ENCODE results near the gene DKK3.

The DKK3 gene

DNA sequence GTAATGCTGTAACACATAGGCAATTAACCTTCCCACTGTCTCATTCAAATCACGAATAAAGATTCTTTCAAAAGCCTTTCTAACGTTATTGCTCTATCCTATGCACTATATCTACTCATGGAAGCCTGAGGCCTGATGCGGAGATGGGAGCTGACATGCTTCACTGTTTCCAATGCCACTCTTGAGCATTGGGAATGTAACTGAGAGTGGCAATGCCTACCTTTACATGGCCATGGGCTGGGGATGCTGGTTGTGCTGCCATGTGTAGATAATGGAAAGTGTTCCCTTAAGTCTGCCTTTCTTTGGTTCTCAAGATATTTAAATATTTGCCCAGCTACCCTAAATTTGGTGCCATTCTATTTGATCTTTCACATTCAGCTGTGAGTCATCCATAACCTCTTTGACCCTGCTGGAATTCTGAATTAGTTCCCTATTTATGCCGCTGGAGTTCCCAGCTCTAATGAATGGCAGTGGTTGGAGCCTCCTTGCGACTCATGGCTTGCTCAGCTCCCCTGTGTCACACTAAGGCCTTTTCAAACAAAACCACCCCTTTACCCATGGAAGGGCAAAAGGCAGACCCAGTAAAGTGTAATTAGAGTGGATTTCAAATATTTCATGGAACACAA is 21.4 kb upstream of the DKK3 start:
- DNase-seq (ENCODE audit: low spot score): no peak

DNA sequence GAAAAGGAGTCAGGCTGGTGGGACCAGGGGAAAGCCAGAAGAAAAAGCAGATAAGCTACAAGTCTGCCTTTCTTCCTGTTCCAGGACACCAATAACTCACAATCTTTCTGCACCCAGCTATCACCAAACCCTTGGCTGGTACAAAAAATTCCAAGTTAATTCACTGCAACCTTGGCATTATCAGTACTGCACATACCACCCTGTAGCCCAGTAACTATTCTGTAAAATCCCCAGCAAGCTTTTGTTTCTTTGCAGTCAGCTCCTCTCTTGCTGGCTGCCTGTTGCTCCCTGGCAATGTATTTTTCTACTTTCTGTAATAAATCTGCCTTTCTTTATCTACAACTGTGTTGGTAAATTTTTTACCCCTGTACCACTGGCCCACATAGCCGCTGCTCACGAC is 20.7 kb upstream of the DKK3 start:
- DNase-seq (ENCODE audit: low spot score): no peak

DNA sequence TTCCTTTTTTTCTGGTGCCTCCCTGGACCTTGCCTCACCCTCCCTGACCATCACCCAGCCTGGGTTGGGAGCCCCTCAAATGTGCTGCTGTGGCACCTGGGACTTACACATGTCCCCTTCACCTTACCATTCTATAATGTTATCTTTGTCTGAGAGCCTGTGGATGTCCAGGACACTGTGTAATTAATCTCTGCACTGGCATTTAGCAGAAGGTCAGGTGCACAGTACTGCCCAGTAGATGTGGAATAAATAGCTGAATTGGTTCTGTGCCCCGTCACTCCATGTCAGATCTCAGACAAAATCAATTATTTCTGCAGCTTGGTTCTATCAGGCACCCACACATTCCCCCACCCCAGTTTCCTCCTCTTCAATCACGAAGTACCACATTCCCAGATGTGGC is 19.9 kb upstream of the DKK3 start:
- no peak for DNase-seq (ENCODE audit: low spot score)

DNA sequence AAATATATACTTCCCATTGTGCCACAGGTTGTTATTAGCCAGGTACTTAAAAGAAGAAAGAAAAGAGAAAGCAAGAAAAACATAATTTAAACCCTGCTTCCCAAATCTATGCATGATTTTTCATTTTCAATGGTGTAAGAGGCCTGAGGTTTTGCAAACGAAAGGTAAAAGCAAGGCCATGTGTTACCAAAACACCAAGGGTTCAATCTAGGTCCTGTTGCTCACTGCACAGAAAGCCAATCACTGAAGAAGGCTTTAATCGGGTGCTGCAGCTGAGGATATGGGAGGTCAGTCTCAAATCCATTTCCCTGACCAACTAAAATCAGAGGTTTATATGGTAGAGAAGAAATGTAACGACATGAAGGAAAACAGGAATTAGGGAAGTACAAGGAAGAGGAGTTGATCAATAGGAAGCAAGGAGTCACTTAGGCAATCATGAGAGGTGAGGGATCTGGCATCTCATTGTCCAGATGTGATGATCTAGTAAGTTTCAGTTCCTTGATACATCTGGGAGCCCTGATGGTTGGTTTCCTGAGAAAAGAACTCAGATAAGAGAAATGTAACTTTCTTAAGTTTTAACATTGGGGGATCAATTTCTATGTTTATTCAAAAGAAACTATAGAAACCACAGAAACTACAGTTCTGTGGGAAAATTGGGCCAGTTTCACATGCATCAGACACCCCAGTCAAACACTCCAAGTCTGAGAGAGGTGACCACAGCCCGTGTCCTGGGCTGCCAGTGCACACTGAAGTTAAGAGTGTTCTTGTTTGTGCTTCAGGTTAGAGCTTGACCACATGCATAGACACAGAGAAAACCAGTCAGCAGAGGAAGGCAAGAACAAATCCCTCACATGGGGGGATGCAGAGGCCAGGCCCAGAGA is 18.1 kb upstream of the DKK3 start:
- DNase-seq (ENCODE audit: low spot score): no peak

DNA sequence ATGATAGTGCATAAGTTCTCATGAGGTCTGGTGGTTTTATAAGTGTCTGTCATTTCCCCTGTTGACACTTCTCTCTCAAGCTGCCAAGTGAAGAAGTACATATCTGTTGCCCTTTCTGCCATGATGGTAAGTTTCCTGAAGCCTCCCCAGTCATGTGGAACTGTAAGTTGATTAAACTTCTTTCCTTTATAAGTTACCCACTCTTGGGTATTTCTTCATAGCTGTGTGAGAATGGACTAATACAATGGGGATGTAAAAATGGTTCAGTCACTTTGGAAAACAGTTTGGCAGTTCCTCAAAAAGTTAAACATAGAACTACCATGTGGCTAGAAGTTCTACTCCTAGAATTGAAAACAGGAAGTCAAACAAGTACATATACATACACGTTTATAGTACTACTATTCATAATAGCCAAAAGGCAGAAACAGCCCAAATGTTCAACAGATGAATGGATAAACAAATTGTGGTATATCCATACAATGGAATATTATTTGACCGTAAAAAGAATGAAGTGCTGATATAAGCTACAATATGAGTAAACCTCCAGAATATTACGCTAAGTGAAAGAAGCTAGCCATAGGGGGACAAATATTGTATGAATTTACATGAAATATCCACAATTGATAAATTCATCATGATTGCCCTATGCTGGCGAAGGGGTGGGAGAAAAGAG is 16.0 kb upstream of the DKK3 start:
- DNase-seq (ENCODE audit: low spot score): no peak

DNA sequence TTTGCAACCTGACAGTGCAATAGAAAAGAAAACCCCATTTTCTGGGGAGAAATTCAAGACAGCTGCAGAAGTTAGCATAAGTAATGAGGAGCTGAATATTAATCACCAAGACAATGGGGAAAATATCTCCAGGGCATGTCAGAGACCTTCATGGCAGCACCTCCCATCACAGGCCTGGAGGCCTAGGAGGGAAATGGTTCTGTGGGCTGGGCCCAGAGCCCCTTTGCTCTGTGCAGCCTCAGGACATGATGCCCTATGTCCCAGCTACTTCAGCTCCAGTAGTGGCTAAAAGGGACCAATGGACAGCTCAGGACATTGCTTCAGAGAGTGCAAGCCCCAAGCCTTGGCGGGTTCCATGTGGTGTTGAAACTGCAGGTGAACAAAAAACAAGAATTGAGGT is 14.6 kb upstream of the DKK3 start:
- DNase-seq (ENCODE audit: low spot score): no peak

DNA sequence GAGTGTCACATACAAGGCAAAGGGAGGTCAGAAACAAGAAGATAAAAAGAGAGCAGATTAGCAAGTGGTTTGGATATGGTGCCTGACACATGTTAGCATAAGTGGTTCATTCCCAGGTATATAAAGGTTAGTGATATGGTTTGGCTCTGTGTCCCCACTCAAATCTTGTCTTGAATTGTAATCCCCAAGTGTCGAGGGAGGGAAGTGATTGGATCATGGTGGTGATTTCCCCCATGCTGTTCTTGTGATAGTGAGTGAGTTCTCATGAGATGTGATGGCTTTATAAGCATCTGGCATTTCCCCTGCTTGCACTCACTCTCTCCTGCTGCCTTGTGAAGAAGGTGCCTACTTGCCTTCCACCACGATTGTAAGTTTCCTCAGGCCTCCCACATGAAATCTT is 12.1 kb upstream of the DKK3 start:
- DNase-seq (ENCODE audit: low spot score): no peak

DNA sequence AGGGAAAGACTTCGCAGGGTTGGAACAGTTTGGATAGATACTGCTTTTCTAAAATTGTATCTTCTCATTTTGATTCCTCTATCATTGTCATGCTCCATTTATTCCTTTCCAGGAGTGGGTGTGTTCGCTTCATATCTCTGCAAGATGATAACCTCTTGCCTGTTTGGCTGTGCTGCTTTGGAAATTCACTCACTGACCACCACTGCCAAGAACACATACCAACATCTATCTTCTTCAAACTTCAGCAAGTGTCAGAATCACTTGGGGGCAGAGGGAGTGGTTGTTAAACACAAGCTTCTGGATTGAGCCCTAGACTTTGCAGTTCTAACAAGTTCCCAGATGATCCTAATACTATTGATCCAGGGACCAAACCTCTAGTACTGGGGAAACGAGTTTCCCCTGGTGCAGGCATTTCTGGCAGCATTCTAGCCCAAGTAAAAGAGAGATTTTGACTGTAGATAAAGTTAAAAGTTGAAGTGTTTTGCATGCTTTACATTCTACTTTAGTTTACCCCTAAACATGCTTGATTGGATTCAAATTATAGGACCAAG is 11.5 kb upstream of the DKK3 start:
- DNase-seq (ENCODE audit: low spot score): no peak

DNA sequence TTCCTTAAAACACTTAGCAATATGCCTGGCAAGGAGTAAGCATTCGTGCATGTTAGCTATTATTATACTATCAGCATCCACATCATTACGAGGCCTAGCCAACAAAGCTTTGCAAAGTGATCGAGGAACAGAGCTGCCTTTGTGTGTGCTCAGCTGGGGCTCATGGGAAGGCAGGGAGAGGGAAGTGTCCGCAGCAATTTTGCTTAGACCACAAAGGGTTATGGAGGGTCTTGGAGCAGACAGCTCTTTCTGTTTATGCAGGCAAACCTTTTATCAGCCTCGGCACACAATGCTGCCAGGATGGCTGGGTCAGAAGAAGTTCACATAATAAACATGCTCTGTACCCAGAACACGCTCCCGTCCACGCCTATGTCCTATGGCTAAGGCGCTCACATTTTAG is 10.9 kb upstream of the DKK3 start:
- no peak for DNase-seq (ENCODE audit: low spot score)

DNA sequence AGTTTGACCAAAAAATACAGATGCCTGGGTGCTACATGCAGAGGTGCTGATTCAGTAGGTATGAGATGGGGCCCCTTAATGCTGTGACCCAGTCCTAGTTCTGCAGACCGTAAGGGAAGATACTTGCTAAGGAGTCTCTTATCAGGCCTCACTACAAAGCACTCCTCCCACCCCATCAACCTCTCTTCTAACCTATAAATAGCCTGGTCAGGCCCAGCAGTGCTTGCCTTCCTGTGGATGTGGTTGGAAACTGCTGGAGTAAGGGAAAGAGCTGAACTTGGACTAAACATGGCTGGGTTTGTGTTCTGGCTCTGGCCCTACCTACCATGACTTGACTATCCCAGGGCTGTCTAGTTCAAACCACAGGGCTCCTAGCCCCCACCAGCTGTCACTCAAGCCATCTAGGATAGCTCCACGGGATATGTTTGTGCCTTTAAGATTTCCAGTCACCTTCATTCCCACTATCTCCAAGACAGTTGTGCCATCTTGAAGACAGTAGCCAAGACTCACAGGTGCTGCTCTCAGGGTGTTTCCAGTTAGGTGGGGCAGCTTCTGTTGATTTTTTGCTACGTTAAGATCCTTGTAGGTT is 9.5 kb upstream of the DKK3 start:
- DNase-seq (ENCODE audit: low spot score): no peak

DNA sequence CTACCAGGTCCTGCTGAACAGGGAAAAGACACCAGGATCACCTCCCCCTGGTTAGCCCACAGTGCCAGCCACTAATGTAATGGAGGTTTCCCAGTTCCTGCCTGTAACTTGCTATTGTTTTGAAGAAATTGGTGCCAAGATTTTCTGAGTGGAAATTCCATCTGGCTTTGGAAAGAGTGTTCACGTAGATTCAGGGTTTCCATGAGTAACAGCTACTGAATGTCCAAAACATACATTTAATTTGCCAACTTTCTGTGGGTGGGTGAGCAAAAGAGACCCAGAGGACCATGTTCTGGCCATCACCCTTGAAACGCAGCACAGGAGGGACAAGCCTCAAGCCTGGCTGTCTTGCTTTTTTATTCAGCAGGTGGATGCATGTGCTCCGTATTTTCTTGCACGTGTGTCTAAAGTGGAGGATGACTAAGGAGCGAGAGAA is 8.8 kb upstream of the DKK3 start:
- no peak for DNase-seq (ENCODE audit: low spot score)

DNA sequence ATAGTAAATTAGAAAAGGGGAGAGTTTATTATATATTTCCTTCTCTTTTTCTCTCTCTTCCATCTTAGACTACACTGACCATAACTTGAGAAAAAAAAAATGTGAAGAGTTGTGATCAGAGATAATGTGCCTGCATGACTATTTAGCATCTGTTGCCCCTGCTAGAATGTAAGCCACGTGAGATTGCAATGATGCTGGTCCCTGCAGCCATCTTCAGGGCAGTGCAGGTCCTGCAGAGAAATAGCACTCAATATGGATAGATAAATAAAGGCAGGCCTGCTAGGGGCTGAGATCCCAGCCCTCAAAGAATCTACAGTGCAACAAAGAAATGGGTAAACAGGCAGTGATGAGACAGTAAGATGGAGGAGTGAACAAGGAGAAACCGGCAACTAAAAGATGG is 7.8 kb upstream of the DKK3 start:
- DNase-seq (ENCODE audit: low spot score): no peak

DNA sequence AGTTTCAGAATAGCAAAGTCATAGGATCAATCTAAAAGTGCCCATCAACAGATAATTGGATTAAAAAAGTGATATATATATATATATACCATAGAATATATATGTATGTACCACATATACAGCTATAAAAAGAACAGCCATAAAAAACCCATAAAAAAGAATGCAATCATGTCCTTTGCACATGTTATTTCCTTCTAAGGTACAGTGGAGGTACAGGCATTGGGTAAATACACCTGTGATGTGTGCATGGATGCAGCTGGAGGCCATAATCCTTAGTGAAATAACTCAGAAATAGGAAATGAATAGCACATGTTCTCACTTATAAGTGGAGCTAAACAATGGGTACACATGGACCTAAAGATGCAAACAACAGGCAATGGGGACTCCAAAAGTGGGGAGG is 7.1 kb upstream of the DKK3 start:
- DNase-seq (ENCODE audit: low spot score): no peak

DNA sequence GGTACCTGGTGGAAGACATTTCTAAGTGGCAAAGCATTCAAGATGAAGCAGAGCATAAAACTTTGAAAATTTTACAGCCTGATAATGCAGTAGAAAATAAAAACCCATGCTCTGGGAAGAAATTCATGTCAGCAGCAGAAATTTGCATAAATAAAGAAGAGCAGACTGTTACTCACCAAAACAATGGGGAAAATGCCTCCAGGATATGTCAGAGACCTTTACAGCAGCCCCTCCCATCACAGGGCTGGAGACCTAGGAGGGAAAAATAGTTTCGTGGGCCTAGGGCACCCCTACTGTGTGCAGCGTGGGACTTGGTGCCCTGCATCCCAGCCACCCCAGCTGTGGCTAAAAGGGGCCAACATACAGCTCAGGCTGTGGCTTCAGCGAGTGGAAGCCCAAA is 5.4 kb upstream of the DKK3 start:
- no peak for DNase-seq (ENCODE audit: low spot score)

DNA sequence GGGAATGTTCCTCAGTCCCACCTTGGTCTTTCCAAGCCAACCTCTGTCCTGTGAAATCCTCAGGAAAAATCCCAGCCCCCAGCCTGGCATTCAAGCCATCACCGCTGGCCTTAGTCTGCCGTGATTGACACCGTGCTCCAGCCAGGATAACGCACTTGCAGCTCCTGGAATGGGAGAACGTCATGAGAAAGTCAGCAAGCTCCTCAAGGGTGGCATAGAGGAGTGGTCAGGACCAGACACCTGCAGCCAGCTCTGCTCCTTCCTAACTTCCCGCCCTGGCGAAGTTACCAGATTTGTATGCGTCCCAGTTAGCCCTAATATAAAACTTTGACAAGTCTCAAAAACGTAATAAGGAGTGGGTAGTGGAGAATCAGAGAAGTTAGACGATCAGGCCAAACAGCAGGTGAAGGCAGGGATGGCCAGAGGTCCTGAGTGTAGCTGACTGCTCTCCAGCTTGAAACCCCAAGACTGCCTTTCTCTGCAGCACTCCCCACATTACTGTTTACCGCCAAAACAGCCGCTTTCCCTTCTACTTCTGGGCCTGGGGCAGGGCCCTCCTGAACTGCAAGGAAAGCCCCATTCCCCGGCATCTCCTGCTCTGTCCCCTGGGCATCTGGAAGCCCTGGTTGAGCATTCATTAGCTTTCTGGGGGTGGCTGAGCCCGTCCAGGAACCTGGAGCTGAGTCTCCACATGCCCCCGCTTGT is 1.3 kb upstream of the DKK3 start:
- DNase-seq (ENCODE audit: low spot score): no peak

DNA sequence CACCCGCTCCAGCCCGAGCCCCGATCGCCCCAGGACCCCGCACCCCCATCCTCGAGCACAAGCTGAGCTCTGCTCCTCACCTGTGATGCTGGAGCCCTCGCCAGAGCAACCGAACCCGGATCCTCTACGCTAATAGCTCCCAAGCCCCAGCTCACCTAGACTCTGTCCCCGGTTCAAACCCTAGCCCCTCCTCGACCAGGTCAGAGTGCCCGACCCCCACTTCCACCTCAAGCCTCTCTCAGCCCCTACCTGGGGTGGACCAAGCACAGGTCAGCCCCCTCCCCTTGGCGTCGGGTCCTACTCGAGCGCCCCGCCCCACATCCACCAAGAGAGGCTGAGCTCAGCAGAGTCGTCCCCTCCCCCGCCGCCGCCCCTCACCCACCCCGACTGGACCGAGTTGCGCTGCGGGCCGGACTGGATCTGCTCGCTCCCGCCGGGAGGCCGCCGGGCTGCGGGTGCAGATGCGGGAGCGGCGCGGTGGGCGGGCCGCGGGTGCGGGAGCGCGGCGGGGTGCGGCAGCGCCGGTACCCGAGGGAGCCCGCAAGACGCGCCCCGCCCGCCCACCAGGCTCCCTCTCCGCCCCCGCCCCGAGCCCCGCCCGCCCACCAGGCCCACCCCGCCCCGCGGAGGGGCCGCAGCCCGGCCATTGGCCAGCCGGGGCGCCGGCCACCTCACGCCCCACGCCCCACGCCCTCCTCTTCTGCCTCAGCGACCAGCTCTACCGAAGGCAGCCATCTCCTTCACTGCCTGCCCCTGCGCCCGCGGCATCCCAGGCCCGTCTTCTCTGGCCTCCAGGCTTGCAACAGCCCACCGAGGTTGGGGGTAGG is 577 bp upstream of the DKK3 start:
- peak; percentile 85 for DNase-seq (ENCODE audit: low spot score)

DNA sequence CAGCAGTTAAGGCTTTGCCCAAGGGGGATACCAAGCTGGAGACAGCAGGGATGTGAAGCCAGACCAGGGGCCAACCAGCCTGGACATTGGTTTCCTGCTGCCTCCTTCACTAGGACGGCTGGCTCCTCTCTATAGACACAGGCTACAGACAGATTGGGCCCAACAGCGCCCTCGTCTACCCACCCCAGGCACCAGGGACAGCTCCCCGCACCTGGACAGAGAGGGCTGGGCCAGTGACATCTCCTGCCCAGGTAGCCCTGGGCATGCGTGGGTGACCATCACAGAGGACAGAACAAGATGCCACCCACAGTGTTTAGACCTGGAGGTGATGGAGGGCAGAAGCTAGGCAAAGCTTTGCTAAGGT is 1.2 kb downstream of the DKK3 start:
- no peak for DNase-seq (ENCODE audit: low spot score)

DNA sequence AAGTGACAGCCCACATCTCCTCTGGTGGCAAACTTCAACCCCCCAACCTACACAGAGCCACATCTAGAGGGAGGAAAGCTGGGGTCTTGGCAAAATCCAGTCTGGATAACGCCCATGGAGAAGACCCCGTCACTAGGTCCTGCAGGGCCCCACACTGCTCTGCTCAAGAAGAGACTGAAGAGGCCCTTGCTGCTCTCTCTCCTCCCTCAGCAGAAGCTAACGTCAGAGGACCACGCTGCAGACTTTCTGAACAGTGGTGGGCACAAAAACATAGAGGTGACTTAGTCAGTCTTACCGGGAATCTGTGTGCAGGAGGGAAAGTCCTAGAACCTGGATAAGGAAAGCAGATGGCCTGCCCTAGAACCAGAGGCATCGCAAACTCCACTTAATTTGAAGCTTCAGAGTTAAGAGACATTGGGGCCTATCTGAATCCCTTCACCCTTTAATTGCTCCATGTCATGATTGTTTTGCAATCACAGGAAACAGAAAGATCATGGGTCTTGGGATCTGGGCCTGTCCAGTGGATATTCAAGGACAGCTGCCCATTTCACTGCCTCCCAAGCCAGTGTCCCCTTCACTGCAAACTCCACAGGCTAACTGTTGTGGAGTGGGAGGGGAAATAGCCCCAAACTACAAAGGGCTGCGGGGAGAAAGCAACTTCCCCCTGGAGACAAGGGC is 1.7 kb downstream of the DKK3 start:
- DNase-seq (ENCODE audit: low spot score): no peak

DNA sequence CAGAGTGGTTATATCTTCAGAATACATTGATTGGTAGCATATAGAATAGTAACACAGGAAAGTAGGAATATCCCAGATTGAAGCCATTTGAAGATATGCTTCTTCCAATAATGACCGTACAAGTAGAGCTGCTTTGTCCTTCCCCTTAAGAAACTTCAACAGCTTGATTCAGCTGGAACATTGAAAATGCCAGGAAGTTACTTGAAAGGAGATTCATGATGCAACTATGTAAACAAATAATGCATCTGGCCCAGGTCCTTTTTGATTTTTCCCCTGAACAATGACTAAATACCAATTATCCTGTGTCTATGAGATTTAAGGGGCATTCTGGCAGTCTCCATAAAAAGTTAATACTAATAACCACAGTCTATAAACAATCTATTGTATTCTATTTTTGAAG is 3.0 kb downstream of the DKK3 start:
- DNase-seq (ENCODE audit: low spot score): no peak

DNA sequence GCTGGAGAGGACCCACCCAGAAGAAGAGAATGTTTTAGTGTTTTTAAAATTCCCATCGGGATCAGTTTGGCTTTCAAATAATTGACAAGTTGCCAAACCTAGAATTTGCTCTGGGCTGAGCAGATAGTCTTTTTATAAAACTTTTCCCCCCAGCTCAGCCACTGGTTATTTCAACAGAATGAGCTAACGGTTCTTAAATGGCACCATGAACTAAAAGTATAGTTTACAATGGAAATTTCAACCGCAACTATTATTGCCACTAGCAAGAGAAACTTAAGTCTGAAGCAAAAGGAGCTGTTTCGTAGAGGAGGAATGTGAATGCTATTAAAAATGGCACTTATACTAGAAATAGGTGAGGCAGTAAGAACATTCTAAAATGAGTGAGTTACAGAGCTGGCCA is 3.4 kb downstream of the DKK3 start:
- DNase-seq (ENCODE audit: low spot score): no peak

DNA sequence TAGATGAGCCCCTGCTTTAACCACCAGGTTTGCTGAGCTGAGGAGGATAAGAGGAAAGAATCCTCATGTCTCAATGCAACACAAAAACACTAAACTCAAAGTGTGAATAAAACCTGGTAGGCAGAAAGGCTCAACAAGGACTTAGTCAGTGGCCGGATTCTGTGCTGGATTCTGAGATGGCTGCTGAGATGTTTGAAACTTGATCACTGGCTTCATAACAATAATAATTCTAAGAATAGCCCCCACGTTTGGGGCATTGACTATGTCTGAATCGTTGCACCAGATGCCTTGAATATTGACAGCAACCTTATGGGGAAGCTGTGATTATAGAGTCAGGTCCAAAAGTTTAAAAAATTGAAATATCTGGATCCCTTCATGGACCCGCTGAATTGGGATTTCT is 4.6 kb downstream of the DKK3 start:
- DNase-seq (ENCODE audit: low spot score): no peak
